ENCODE data around the gene OSBPL10.

Gene OSBPL10

DNA sequence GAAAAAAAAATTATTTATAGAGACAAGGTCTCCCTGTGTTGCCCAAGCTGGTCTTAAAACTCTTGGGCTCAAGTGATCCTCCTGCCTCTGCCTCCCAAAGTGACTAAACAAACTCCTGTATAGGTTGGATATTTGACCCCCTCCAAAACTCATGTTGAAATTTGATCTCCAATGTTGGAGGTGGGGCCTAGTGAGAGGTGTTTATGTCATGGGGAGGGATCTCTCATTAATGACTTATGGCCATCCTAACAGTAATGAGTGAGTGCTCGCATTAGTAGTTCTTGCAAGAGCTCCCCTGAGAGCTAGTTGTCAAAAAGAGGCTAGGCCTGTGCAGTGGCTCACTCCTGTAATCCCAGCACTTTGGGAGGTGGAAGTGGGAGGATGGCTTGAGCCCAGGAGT is 307.1 kb downstream of the OSBPL10 start:
- no peak for DNase-seq (ENCODE audit: low read depth in 1 of 2, low spot score in 1 of 2)

DNA sequence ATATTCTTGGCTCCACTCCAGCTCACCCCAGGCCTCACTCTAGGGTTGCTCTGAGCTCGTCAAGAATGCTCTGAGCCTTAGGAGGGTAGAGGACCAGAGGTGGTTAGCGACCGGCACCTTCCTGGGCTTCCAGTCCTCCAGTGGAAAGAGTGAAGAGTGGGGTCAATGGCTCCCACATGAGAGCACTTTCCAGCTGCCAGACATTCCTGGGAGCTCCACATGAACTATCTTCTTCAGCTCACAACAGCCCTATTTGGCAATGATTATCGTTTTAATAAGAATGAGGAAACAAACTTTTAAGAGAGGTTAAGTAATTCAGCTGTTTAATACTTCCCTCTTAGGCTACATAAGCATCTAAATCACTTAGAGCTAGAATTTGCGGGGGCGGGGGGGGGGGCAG is 309.1 kb downstream of the OSBPL10 start:
- DNase-seq (ENCODE audit: low read depth in 1 of 2, low spot score in 1 of 2), result no peak

DNA sequence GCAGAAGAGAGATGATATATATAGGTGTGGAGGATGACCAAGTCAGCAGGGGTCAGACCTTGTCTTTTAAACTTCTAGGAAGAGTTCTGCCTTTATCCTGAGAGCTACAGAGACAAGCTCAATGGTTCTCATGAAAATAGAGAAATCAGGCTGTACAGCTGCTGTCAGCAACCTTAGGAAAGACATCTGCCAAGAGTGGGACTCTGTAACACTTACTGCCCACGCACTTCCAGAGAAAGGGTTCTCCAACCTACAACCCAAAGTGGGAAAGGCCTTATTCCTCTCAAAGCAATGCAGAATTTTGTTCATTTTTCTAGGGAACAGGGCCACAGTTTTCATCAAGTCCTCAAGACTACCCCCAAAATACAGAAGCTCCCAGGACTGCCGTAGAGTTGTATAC is 309.6 kb downstream of the OSBPL10 start:
- DNase-seq (ENCODE audit: low read depth in 1 of 2, low spot score in 1 of 2), result no peak

DNA sequence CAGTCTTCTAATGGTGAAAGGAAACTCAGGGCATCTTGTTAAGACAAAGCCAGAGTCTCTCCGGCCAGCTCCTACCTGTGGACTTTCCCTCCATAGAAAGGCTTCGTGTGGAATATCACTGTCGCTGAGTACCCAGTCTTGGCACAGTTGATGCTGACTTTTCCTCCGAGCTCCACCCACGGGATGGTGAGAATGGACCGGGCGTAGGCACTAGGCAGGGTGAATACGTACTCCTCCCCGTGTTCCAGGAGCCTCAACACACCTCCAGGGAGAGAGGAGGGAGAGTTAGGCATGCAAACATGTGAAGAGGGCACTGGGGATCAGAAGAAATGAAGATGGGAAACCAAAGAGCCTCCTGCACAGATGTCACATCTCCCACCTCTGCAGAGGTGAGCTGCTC is 310.3 kb downstream of the OSBPL10 start:
- DNase-seq (ENCODE audit: low read depth in 1 of 2, low spot score in 1 of 2), result no peak

DNA sequence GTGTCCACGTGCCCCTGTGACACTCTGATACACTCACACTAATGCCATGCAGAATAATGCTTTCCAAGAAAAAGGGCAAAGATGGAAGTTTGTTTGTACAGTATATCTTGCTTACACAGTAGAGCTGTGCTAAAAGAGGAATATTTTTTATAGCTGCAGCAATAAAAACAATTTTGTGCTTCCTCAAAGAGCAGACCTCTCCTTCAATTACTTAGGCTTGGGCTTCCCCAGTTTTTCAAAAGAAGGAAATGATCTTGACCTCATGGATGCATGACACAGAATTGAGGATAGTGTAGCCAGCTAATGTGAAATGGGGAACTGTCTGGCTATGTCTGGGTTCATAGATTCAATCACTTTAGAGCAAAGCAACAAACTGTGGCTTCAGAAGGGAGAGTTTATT is 310.9 kb downstream of the OSBPL10 start:
- no peak for DNase-seq (ENCODE audit: low read depth in 1 of 2, low spot score in 1 of 2)

DNA sequence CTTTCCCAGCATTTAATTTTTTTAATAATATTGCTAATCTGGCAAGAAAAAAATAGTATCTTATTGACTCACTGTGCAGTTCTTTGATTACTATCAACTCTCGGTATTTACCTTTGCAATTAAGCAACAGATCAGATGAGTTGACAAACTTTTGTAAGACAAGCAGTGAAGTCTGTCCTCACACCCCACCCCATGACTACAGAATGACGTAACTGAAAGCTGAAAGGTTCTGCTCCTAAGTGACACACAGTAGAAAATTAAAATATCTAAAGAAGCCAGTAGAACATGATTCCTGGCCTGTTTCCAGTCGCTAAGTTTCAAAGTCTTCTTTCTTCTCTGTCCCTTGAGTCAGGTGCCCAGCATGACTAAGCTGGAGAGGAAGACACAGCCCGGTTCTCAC is 312.8 kb downstream of the OSBPL10 start:
- no peak for DNase-seq (ENCODE audit: low read depth in 1 of 2, low spot score in 1 of 2)

DNA sequence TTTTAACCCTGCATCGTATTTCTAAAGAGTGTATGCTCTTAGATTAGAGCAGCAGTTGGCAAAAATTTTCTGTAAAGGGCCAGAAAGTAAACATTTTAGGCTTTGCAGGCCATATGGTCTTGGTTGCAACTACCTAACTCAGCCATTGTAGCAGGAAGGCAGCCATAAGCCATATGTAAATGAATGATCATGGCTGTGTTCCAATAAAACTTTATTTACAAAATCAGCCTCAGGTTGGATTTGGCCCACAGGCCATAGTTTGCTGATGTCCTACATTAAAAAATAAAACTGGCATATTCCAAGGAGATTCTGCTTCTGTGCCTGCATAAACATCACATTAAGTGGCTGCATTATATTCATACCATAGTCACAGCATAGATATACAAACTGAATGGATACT is 313.5 kb downstream of the OSBPL10 start:
- DNase-seq (ENCODE audit: low read depth in 1 of 2, low spot score in 1 of 2), result no peak

DNA sequence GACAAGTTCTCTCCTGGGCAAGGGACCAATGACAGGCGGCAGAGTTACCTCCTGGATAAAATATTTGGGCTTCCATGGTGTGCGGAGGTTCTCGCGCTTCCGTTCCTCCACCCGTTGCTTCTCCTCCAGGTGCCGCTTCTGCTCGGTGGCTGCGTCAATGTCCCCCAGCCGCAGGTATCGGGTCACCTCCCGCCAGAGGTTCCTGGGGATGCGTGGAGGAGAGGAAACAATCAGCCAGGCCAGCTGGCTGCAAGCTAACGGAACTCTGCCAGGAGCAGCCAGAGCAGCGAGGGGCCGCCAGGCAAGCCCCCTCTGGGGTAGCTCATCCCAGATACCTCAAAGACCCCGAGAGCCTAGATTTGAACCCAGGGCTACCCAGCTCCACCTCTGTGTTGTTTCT is 317.0 kb downstream of the OSBPL10 start:
- DNase-seq (ENCODE audit: low read depth in 1 of 2, low spot score in 1 of 2), result no peak

DNA sequence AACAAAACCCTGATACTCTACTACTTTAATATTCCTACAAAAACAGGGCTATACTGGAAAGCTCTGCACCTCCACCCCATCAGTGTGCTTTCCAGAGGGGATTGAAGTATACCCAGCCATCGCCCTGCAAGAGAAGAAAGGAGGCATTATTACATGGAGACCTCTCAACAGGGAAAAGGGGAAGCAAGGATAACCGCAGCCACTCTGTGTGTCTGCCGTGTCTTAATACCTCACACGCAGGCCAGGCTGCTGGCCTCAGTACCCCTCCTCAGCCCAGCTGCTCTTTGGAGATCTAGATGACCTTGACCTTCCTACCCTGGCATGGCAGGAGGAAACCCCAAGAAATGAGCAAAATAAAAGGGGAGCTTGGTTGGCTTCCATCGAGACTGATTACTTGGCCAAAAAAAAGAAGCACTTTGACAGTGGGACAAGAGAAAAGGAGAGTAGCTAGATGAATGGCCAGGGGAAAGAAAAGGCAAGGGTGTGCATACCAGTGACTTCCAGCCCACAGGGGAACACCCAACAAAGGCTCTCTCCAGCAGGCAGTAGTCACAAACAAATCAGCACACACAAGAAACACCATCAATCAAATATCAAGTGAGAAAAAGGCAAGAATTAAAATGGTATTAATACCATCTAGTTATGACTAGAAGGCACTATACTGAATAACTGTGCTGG is 318.9 kb downstream of the OSBPL10 start:
- no peak for DNase-seq (ENCODE audit: low read depth in 1 of 2, low spot score in 1 of 2)

DNA sequence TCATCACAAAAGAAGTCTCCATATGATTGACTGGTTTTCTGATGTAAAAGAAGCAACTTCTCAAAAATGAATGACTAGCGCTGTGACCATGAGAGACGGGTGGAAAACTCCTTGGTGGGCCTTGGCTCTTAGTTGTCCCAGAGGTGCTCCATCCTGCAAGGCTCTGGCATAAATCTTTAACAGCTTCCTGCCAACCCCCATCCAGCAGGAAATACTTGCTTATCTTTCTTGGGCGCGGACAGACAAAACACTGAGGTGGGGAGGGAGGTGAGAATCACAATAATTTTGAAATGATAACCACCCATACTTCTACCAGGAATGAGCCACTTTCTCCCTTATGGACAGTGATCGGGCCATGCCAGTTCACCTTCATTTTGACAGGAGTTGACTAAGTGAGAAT is 319.8 kb downstream of the OSBPL10 start:
- no peak for DNase-seq (ENCODE audit: low read depth in 1 of 2, low spot score in 1 of 2)

DNA sequence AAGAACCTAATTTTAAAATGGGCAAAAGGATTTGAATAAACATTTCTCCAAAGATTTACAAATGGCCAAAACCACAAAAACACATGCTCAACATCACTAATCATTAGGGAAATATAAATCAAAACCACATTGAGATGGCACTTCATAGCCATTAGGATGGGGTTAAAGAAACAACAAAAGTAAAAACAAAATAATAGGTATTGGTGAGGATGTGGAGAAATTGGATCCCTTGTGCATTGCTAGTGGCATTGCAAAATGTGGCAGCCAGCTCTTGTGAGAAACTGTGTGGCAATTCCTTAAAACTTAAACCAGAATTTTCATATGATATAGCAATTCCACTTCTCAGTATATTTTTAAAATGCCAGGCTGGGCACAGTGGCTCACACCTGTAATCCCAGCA is 321.8 kb downstream of the OSBPL10 start:
- DNase-seq (ENCODE audit: low read depth in 1 of 2, low spot score in 1 of 2), result no peak

DNA sequence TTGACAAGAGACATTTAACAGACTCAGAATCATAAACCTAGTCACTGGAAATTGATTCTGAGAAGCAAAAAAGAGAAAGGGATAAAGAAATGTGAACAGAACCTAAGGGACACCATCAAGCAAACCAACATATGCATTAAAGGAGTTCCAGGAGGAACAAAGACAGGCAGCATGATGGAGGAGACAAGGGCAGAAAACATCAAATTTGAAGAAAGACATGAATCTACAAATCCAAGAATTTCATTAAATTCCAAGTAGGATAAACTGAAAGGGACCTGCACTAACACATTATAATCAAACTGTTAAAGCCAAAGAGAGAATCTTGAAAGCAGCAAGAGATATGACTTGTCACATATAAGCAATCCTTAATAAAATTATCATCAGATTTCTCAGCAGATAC is 326.1 kb downstream of the OSBPL10 start:
- no peak for DNase-seq (ENCODE audit: low read depth in 1 of 2, low spot score in 1 of 2)

DNA sequence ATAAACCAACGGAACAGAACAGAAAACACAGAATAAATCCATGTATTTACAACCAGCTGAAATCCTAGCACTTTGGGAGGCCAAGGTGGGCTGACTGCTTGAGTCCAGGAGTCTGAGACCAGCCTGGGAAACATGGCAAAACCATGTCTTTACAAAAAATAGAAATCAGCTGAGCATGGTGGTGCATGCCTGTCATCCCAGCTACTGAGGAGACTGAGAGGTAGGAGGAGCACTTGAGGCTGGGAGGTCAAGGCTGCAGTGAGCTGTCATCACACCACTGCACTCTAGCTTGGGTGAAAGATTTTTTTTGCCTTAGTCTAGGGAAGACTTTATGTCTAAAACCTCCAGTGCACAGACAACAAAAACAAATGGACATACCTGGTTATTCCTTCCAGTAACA is 327.6 kb downstream of the OSBPL10 start:
- DNase-seq (ENCODE audit: low read depth in 1 of 2, low spot score in 1 of 2), result no peak

DNA sequence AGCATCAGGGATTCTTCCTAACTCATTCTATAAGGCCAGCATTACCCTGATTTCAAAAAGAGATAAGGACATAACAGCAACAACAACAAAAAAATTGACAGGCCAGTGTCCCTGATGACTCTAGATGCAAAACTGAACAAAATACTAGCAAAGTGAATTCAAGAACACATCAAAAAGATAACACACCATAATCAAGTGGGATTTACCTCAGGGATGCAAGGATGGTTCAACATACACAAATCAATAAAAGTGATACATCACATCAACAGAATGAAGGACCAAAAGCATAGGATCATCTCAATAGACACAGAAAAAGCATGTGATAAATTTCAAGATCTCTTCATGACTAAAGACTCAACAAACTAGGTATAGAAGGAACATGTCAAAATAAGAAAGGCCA is 328.8 kb downstream of the OSBPL10 start:
- DNase-seq (ENCODE audit: low read depth in 1 of 2, low spot score in 1 of 2), result no peak

DNA sequence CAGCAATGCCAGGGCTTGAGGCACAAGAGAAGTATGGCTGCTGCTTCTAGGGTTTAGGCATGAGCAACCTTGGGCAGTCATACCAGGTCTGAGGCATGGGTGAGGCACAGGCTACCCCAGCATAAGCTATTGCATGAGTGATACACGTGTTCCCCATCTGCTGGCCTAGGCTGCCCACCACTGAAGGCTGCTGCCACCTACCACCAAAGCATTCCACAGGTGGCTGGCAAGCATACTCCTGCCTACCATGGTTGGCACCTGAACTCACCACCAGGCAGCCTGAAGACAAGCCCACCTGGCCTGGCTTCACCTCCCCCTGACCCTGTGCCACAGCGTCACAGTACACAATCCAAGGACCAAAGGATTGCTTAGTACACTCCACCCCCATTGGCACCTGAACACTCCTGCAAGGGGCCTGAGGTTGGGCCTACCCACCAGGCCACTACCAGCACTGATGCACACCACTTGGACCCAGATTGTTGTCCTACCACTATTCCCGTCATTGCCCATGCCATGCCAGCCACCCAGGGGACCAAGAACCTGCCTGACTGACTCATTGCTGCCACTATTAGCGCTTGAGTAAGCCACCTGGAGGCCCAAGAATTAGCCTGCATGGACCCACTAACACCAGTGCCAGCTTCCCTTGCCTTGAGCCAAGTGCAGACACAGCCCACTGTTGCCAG is 332.6 kb downstream of the OSBPL10 start:
- DNase-seq (ENCODE audit: low read depth in 1 of 2, low spot score in 1 of 2), result no peak

DNA sequence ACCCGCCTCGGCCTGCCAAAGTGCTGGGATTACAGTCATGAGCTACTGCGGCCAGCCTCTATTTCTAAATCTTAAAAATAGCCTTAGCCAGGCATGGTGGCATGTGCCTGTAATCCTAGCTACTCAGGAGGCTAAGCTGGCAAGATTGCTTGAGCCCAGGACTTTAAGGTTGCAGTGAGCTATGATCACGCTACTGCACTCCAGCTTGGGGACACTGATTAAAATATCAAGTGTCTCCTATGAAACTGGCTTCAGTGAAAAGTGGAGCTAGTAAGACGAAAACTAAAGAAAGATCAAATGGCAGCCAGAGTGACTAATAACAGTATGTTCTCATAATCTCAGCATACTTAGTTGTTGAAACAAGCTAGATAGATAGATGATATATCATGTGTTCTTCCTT is 335.8 kb downstream of the OSBPL10 start:
- DNase-seq (ENCODE audit: low read depth in 1 of 2, low spot score in 1 of 2), result no peak

DNA sequence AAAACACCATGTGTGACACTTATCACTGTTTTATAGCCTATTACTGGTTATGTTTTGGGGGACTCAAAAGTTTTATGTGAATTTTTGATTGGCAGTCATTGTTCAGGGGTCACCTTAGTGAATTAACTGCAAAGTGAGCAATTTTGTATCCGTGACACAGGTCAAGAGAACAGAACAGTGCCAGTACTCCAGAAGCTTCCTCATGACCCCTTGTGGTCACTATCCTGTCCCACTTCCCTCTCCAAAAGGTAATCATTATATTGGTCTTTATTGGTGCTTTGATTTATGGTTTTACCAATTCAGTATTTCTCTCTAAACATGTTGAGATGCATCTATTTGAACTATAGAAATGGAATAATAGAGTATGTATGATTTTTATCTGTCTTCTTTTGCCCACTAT is 341.2 kb downstream of the OSBPL10 start:
- DNase-seq (ENCODE audit: low read depth in 1 of 2, low spot score in 1 of 2), result no peak

DNA sequence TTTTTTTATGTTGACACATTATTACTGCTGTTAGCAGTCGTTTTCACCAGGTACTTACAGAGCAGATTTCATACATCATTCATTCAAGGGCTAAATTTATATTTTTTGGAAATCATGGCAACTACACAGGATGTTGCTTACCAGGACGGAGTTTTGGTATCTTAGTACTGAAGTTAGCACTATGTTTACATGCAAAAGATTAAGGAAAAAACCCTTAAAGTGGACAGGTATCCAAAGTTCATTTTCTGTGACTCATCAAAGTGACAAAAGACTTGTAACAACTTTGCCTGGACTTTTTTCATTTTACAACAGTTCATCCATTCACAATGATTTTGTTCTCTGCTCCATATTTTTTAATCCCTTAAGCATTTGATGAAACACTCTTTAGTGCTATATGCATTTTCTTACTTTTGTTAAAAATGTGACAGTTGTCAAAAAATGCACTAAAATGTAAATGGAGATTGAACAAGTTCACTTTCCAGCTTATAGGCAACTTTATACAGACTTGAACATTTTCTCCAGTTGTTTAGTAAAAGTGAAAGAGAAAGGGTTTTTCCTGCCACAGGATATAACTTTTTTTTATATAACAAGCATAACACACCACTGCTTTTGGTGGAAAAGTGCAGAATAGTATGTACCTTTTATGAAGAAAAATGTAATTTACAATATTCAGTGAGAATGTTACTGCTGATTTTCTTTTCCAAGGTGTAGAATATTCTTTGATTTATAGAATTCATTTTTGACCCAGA is 344.2 kb downstream of the OSBPL10 start:
- no peak for DNase-seq (ENCODE audit: low read depth in 1 of 2, low spot score in 1 of 2)

DNA sequence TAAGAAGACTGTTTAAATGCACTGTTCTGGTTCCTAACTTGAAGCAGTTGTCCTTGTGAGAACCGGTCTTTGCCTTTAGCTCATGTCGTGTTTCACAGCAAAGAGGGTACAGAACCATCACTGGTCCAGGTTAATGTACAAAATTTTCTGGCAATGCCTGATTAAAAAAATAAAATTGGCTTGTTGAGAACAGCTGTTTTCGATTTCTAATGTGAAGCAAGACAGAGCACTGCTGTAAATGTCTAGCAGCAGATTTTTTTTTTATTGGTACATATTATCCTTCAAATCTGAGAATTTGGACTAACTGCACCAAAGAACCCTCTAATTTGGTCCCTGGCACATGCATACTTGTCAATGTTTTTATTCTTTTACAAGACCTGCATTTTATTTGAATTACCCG is 345.0 kb downstream of the OSBPL10 start:
- DNase-seq (ENCODE audit: low read depth in 1 of 2, low spot score in 1 of 2), result no peak

DNA sequence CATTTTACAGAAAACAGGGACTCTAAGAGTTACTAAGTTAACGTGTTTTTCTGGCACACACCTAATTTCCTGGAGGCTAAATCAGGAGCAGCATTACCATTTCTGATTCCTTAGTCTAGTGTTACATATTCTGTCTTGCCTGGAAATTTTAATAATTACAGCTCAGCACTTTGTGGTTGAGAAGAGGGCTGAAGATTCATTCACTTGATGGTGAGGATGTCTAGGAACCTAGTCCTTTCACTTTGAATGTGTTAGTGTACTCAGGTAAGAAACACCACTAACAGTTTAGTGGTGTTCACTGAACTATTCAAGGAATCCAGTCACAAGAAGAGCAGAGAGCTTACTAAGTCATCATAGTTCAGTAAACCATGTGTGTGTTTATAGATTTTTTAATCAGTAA is 345.5 kb downstream of the OSBPL10 start:
- no peak for DNase-seq (ENCODE audit: low read depth in 1 of 2, low spot score in 1 of 2)

DNA sequence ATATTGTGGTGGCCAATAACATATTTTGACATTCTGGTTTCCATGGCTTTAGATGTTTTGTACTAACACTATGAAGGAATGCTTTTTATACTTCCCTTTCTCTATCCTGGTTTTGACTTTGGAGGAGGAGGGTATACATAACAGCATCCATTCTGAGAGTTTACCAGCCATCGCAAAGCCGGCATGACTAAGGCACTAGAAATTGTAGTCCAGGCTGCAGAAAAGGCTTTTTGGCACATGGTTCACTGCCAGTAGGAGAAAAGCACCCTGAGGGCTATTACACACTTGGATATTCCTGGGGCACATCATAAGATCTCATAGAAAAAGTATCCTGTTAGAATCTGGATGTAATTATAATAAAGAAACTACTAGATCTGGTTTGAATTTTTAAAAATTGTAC is 346.6 kb downstream of the OSBPL10 start:
- no peak for DNase-seq (ENCODE audit: low read depth in 1 of 2, low spot score in 1 of 2)

DNA sequence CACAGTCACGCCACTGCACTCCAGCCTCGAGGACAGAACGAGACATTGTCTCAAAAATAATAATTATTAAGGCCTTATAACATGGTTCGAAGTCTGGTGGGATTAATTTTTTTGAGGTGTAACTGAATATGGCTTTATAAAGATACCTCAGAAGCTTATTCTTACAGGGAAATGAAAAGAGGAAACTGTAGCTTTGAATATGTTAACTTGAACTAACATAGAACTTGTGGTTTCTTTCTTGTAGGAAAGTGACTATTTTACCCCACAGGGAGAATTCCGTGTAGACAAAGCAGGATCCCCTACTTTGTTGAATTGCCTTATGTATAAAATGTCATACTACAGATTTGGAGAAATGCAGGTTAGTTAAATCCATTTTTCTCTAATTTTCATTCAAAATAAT is 352.0 kb downstream of the OSBPL10 start:
- DNase-seq (ENCODE audit: low read depth in 1 of 2, low spot score in 1 of 2), result no peak

DNA sequence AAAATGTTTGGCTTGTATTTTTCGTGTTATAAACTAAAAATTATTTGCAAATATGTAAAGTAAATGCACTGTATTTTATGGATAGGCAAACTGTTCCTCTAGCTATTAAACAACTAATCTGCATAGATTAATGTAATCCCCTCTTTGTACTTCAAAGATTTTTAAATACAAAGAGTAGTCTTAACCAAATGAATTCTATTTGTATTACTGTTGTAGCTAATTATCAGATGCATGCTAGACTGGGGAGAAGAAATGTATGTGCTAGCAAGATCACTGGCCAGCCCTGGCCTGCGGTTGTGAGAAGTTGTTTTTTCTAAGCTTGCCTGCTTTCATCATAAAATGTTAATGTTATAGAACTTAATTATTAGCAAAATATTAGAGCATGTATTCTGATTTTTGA is 355.7 kb downstream of the OSBPL10 start:
- DNase-seq (ENCODE audit: low read depth in 1 of 2, low spot score in 1 of 2), result no peak

Data from activated CD4-positive, alpha-beta T cell treated with anti-CD3 and anti-CD28 coated beads, Interleukin-2, amount 50 U/mL, for 24 hours (primary cell).